Epithelial cell of esophagus (primary cell): ENCODE data around the gene LRRIQ3.

Experiments used
- DNase-seq: peaks from one replicate; pipeline ENCODE4 v3.0.0; 2010; ENCODE audit warnings: low read depth
- H3K4me3 ChIP-seq: 2 replicates; pipeline ENCODE4 v1.5.1; 2011; ENCODE audit warnings: mild to moderate bottlenecking, low read length, control low read depth
- CTCF ChIP-seq: IDR thresholded peaks from 2 replicates; pipeline ENCODE4 v1.5.1; 2011; ENCODE audit warnings: low read depth, mild to moderate bottlenecking, low read length, control low read depth, inconsistent platforms; ENCODE audit not compliant: insufficient read depth; ENCODE audit errors: missing control alignments

The LRRIQ3 gene

GRCh38 chr1:73998348-73998959 lies 199.5 kb downstream of the LRRIQ3 start:
- TF ChIP-seq CTCF = peak; percentile 47
- H3K4me3 ChIP-seq = no peak overlapping the region
- DNase-seq = peak; percentile 53

- no peak overlapping the region for H3K4me3 ChIP-seq
- peak; percentile 2 for DNase-seq
- TF ChIP-seq CTCF = no peak
These were observed 217.5 kb downstream of the LRRIQ3 start for GRCh38 chr1:73980324-73981040.

GRCh38 chr1:73979684-73980083 lies 218.3 kb downstream of the LRRIQ3 start:
- TF ChIP-seq CTCF = no peak
- DNase-seq = no peak
- no peak overlapping the region for H3K4me3 ChIP-seq

- H3K4me3 ChIP-seq = no peak overlapping the region
- DNase-seq = no peak
These were observed 219.0 kb downstream of the LRRIQ3 start for GRCh38 chr1:73978964-73979363.

More at GRCh38 chr1:73978964-73979363, 219.0 kb downstream of the LRRIQ3 start:
- no peak for TF ChIP-seq CTCF
